Testis (tissue), 2 donors: ENCODE results near the gene KLK10.

Experiments used
- POLR2A ChIP-seq: fragments of 450-650 bp; IDR thresholded peaks from one replicate; pipeline ENCODE4 v1.6.1; 2017; ENCODE audit warnings: antibody characterized with exemption, mild to moderate bottlenecking, moderate library complexity
- TF ChIP-seq, protein P1 (sequence below), 3 experiments: fragments of 450-650 bp in 2 of 3; fragments of 200-600 bp in 1 of 3; sonication (generic) in 1 of 3; IDR thresholded peaks; one replicate each; pipeline ENCODE4 v1.5.1; 2016 to 2019; ENCODE audit warnings: antibody characterized with exemption in 3 of 3, mild to moderate bottlenecking in 2 of 3, moderate library complexity in 1 of 3

GRCh38 chr19:51007488-51007887 lies 12.0 kb downstream of the KLK10 start:
- TF ChIP-seq POLR2A, result no peak
- TF ChIP-seq, protein P1, sequence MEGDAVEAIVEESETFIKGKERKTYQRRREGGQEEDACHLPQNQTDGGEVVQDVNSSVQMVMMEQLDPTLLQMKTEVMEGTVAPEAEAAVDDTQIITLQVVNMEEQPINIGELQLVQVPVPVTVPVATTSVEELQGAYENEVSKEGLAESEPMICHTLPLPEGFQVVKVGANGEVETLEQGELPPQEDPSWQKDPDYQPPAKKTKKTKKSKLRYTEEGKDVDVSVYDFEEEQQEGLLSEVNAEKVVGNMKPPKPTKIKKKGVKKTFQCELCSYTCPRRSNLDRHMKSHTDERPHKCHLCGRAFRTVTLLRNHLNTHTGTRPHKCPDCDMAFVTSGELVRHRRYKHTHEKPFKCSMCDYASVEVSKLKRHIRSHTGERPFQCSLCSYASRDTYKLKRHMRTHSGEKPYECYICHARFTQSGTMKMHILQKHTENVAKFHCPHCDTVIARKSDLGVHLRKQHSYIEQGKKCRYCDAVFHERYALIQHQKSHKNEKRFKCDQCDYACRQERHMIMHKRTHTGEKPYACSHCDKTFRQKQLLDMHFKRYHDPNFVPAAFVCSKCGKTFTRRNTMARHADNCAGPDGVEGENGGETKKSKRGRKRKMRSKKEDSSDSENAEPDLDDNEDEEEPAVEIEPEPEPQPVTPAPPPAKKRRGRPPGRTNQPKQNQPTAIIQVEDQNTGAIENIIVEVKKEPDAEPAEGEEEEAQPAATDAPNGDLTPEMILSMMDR (IDR thresholded peaks at IDR 0.05), result no peak
